K562 (cell line): ENCODE results near the gene EMD. TPM values are rescaled to one million over a fixed set of nuclear protein-coding genes. Genes with fewer than 3 reads are reported as not detected.

Source experiments
- C11orf30 ChIP-seq: fragments of 450-650 bp; IDR thresholded peaks from 2 replicates; pipeline ENCODE4 v1.6.1; 2016; ENCODE audit warnings: low read depth, mild to moderate bottlenecking
- CBX3 ChIP-seq, 2 experiments: IDR thresholded peaks; 1 replicate in 1 of 2; 2 replicates in 1 of 2; pipeline ENCODE4 v1.6.1; 2012; ENCODE audit warnings: inconsistent platforms in 2 of 2, low read length in 2 of 2, borderline replicate concordance in 1 of 2, control low read depth in 1 of 2
- E2F3 ChIP-seq: fragments of 250-450 bp; sonication (Bioruptor Pico); IDR thresholded peaks from 2 replicates; pipeline ENCODE4 v1.4.0; 2020; ENCODE audit warnings: mild to moderate bottlenecking
- FOXP1 ChIP-seq: sonication (generic); formaldehyde crosslinking; IDR thresholded peaks from 2 replicates; pipeline ENCODE4 v1.8.0; 2022; ENCODE audit warnings: mild to moderate bottlenecking, missing genetic modification reagents
- GABPB2 ChIP-seq: fragments of 250-450 bp; sonication (Bioruptor Pico); conservative IDR thresholded peaks from 2 replicates; pipeline ENCODE4 v1.5.1; 2021; ENCODE audit warnings: mild to moderate bottlenecking
- HMG20A ChIP-seq: fragments of 450-650 bp; formaldehyde crosslinking; conservative IDR thresholded peaks from 2 replicates; pipeline ENCODE4 v1.4.0; 2020; ENCODE audit warnings: mild to moderate bottlenecking, mixed read lengths
- HMGN3 ChIP-seq: IDR thresholded peaks from 2 replicates; pipeline ENCODE4 v1.6.1; 2011; ENCODE audit warnings: borderline replicate concordance, low read depth, mild to moderate bottlenecking, mixed read lengths, low read length; ENCODE audit not compliant: insufficient read length; ENCODE audit errors: extremely low read depth
- KDM1A ChIP-seq, 2 experiments: fragments of 450-650 bp; IDR thresholded peaks; 2 replicates each; pipeline ENCODE4 v1.6.1; 2016; ENCODE audit warnings: mild to moderate bottlenecking in 2 of 2
- KLF13 ChIP-seq: fragments of 450-650 bp; IDR thresholded peaks from 2 replicates; pipeline ENCODE4 v1.6.1; 2016; ENCODE audit warnings: missing genetic modification characterization, low read depth, mild to moderate bottlenecking, missing compliant biosample characterization, moderate library complexity, borderline replicate concordance
- LARP7 ChIP-seq: fragments of 450-650 bp; IDR thresholded peaks from 2 replicates; pipeline ENCODE4 v1.6.1; 2016
- NFE2L1 ChIP-seq: fragments of 450-650 bp; IDR thresholded peaks from 2 replicates; pipeline ENCODE4 v1.6.1; 2016; ENCODE audit warnings: missing genetic modification characterization, low read depth, mild to moderate bottlenecking, missing compliant biosample characterization, moderate library complexity, borderline replicate concordance
- POLR2A ChIP-seq: fragments of 450-650 bp; conservative IDR thresholded peaks from 2 replicates; pipeline ENCODE4 v1.6.1; 2016
- RAD51 ChIP-seq: fragments of 450-650 bp; IDR thresholded peaks from 2 replicates; pipeline ENCODE4 v1.7.1; 2016; ENCODE audit warnings: low read depth, mild to moderate bottlenecking, borderline replicate concordance
- RBBP5 ChIP-seq: fragments of 200-600 bp; sonication (generic); IDR thresholded peaks from 2 replicates; pipeline ENCODE4 v1.6.1; 2012; ENCODE audit warnings: borderline replicate concordance, mild to moderate bottlenecking, low read length, control low read depth, inconsistent platforms; ENCODE audit not compliant: insufficient read depth, poor library complexity, severe bottlenecking
- RBM39 ChIP-seq: fragments of 200-400 bp; formaldehyde crosslinking; optimal IDR thresholded peaks from 2 replicates; pipeline ENCODE3; 2018; ENCODE audit warnings: low read depth, low read length
- SMAD2 ChIP-seq: fragments of 150-350 bp; IDR thresholded peaks from 2 replicates; pipeline ENCODE4 v1.6.1; 2014; ENCODE audit warnings: low read depth, mild to moderate bottlenecking, low read length
- TARDBP ChIP-seq: fragments of 450-650 bp; IDR thresholded peaks from 2 replicates; pipeline ENCODE4 v1.6.1; 2016
- TCF7 ChIP-seq: sonication (generic); IDR thresholded peaks from 2 replicates; pipeline ENCODE4 v1.6.1; 2016; ENCODE audit warnings: antibody characterized with exemption, borderline replicate concordance
- ZBTB43 ChIP-seq: sonication (generic); formaldehyde crosslinking; IDR thresholded peaks from 2 replicates; pipeline ENCODE4 v1.8.0; 2023; ENCODE audit warnings: mild to moderate bottlenecking, missing genetic modification reagents
- ZNF253 ChIP-seq: fragments of 250-450 bp; sonication (Bioruptor Pico); conservative IDR thresholded peaks from 2 replicates; pipeline ENCODE4 v1.6.1; 2021; ENCODE audit warnings: mild to moderate bottlenecking
- ZNF449 ChIP-seq: fragments of 250-450 bp; sonication (Bioruptor Pico); IDR thresholded peaks from 2 replicates; pipeline ENCODE4 v1.8.0; 2022; ENCODE audit warnings: moderate library complexity, mild to moderate bottlenecking, inconsistent platforms
- ZNF778 ChIP-seq: fragments of 450-650 bp; formaldehyde crosslinking; IDR thresholded peaks from 2 replicates; pipeline ENCODE4 v1.4.0; 2020; ENCODE audit warnings: mild to moderate bottlenecking, moderate library complexity
- ZNF785 ChIP-seq: fragments of 250-450 bp; sonication (Bioruptor Pico); IDR thresholded peaks from 2 replicates; pipeline ENCODE4 v1.4.0; 2020; ENCODE audit warnings: mild to moderate bottlenecking
- ZNF830 ChIP-seq: fragments of 250-450 bp; sonication (Bioruptor Pico); IDR thresholded peaks from 2 replicates; pipeline ENCODE4 v1.5.0; 2021; ENCODE audit warnings: mild to moderate bottlenecking
- polyA plus RNA-seq, 8 experiments: library from polyadenylated mRNA; depleted of rRNA in 4 of 8; stranded (reverse) in 5 of 8; unstranded in 3 of 8; fragments of >200 nt; fragmentation: Nextera tagmentation in 2 of 8; fragmentation: Illumina TruSeq in 1 of 8; extraction: Ambion mirVana in 2 of 8; extraction: Trizol in 1 of 8; gene quantifications; 2 replicates each; pipeline versions ENCODE4 v1.2.1 to v1.2.3, GENCODE V29; 2011 to 2014; ENCODE audit warnings: inconsistent platforms in 1 of 8, missing spikeins in 1 of 8
- total RNA-seq, 7 experiments: library from RNA; depleted of rRNA in 6 of 7; stranded (reverse); fragments of >200 nt in 6 of 7; fragmentation: Illumina TruSeq in 2 of 7; extraction: Trizol in 2 of 7; gene quantifications; 2 replicates each; pipeline versions ENCODE4 v1.2.1 to v1.2.3, GENCODE V29; 2011 to 2021; ENCODE audit warnings: low replicate concordance in 1 of 7

The EMD gene
- total and polyA plus RNA-seq, 9 of the 15 experiments (the other 6 are each of a cell fraction or from before 2014, with no cell fraction given) = 2.3 to 206 (median 61.9) TPM

GRCh38 chrX:154401045-154401799 is 22.1 kb downstream of the EMD start (continued):
- TF ChIP-seq ZNF253 (peak; percentile 84), HMGN3 (no peak), FOXP1 (CRISPR knock-in tag) (peak; percentile 43; the same call in 1 of the 2 replicates), GABPB2 (CRISPR knock-in tag) (0 out of 2 replicates have a peak, but pooled peaks have one; percentile 69), C11orf30 (no peak), KDM1A (IDR thresholded peaks at IDR 0.05) (no peak), POLR2A (peak; percentile 96), ZNF778 (CRISPR knock-in tag) (no peak), HMG20A (no peak), SMAD2 (no peak), TARDBP (no peak), KLF13 (tag) (no peak), NFE2L1 (tag) (no peak), TCF7 (0 out of 2 replicates have a peak, but pooled peaks have one; percentile 16), ZNF830 (0 out of 2 replicates have a peak, but pooled peaks have one; percentile 46), RBBP5 (no peak), RAD51 (peak; percentile 29; the same call in 1 of the 2 replicates), E2F3 (no peak), ZNF449 (CRISPR knock-in tag) (no peak), RBM39 (peak; percentile 92), ZBTB43 (CRISPR knock-in tag) (0 out of 2 replicates have a peak, but pooled peaks have one; percentile 15), CBX3 (IDR thresholded peaks at IDR 0.05; ENCODE audit: borderline replicate concordance in 1 of 2, low read length in 2 of 2) (no peak), ZNF785 (CRISPR knock-in tag) (no peak), LARP7 (no peak)
